SK-N-MC (cell line): ENCODE results near the gene RNU11.

ENCODE experiments used
- EZH2 ChIP-seq: fragments of 200-600 bp; sonication (generic); IDR thresholded peaks from one replicate; pipeline ENCODE4 v1.6.1; 2017; ENCODE audit warnings: antibody characterized with exemption
- FOXP2 ChIP-seq: optimal IDR thresholded peaks from 2 replicates; pipeline ENCODE3; 2011; ENCODE audit warnings: mild to moderate bottlenecking, moderate library complexity; ENCODE audit not compliant: insufficient read depth; ENCODE audit errors: extremely low read length, control extremely low read depth
- POLR2AphosphoS5 ChIP-seq: IDR thresholded peaks from 2 replicates; pipeline ENCODE4 v1.6.1; 2012; ENCODE audit warnings: mild to moderate bottlenecking, low read depth, low read length, borderline replicate concordance

GRCh38 chr1:28684937-28685336 is 36.5 kb downstream of the RNU11 start:
- TF ChIP-seq FOXP2 (no peak), POLR2AphosphoS5 (no peak), EZH2 (no peak)
